Measurements from ENCODE around the gene HLA-DQA1.
"Not testable (repeated sequence)": the region's sequence is repeated elsewhere in the genome, so short reads cannot be mapped to it uniquely, and the experiment has no call there.

The HLA-DQA1 gene

GRCh38 chr6:32637219-32637880 lies at the start of gene HLA-DQA1:
Gene HLA-DQA1 (plus strand): TSS chr6:32637406. CDS start chr6:32637459, 53 bp downstream.
- DNase-seq = no peak

GRCh38 chr6:32588156-32588555 lies 49.0 kb upstream of the HLA-DQA1 start:
- DNase-seq = no peak

GRCh38 chr6:32589596-32590449 lies 47.4 kb upstream of the HLA-DQA1 start, which contains the start of gene HLA-DRB1:
Gene HLA-DRB1 (minus strand): TSS chr6:32589848. CDS start chr6:32589742, 106 bp downstream.
- no peak for DNase-seq

- DNase-seq = not testable (repeated sequence)
Observed at GRCh38 chr6:32590713-32591112, 46.5 kb upstream of the HLA-DQA1 start.

DNA sequence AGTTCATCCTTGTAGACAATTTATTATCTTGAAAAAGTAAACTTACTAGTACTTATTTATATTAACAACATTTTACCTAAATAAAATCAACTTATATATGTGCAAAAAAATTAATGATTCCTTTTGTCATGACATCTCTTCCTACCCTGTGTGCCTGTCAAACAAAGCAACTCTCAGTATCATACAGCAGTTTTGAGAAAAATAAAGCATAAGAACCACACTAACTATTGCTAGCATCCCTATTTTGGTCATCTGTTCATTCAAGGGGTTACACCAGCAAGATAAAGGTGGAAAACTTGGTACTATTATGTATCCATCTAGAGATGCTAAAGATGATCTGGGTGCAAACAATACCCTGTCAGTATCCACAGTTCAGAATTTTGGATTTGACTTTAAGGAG lies 40.2 kb upstream of the HLA-DQA1 start:
- DNase-seq = no peak

DNA sequence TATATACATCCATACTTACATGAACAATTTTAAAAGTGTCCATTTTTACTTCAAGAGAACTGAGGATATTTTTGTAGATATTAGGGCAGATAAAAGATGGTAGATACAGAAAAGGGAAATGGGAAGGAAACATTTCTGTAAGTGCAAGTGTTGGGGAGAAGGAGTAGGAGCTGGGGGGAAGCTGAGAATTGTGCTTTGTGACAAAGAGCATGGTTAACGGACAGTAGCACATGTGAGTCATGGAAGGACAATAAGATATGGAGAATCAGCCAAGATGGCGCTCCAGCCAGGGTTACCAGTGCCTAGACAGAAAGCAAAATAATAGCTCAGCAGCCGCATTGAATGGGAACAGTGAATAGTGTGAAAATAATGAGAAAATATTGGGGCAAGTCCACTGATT lies 34.8 kb upstream of the HLA-DQA1 start:
- no peak for DNase-seq

DNA sequence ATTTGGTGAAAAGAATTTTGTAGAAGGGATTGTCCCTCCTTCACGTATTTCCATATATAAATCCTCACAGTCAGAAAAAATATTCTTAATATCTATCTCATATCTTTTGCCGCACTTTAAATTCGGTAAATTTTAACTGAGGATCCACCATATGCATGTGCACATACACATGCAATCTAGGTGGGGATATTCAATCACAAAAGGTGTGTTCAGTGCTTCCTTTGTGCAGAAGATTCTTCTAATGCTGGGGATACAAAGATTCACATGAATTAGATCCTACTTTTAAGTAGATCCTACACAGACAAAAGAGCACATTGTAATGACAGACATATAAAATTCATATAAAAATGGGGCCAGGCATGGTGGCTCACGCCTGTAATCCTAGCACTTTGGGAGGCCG lies 34.0 kb upstream of the HLA-DQA1 start:
- no peak for DNase-seq

GRCh38 chr6:32603888-32604287 lies 33.3 kb upstream of the HLA-DQA1 start:
- DNase-seq = no peak

DNA sequence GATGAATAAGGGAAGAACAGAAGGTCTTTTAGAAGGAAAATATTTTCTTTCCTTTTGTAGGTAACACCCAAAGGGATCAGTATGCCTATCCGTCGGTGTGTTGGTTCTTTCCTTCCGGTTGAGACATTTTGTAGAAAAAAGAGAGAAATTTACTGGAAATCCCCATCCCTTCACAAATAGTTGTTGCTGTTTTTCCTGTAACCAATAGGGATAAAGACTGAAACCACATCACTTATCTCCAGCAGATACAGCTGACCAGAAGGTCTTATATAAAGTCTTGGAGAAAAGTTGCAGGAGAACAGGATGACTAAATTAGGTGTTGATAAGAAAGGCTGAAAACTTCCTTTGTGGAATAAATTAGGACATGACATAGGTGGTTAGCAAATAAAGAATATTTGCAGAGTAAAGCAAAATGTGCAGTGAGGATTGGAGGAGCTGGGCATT lies 32.8 kb upstream of the HLA-DQA1 start:
- no peak for DNase-seq

- no peak for DNase-seq
Observed at GRCh38 chr6:32607263-32607987, 29.8 kb upstream of the HLA-DQA1 start.

- no peak for DNase-seq
Observed at GRCh38 chr6:32607988-32608298, 29.3 kb upstream of the HLA-DQA1 start.

GRCh38 chr6:32608362-32608761 lies 28.8 kb upstream of the HLA-DQA1 start:
- DNase-seq = no peak

GRCh38 chr6:32609391-32609730 lies 27.8 kb upstream of the HLA-DQA1 start:
- DNase-seq = no peak

DNA sequence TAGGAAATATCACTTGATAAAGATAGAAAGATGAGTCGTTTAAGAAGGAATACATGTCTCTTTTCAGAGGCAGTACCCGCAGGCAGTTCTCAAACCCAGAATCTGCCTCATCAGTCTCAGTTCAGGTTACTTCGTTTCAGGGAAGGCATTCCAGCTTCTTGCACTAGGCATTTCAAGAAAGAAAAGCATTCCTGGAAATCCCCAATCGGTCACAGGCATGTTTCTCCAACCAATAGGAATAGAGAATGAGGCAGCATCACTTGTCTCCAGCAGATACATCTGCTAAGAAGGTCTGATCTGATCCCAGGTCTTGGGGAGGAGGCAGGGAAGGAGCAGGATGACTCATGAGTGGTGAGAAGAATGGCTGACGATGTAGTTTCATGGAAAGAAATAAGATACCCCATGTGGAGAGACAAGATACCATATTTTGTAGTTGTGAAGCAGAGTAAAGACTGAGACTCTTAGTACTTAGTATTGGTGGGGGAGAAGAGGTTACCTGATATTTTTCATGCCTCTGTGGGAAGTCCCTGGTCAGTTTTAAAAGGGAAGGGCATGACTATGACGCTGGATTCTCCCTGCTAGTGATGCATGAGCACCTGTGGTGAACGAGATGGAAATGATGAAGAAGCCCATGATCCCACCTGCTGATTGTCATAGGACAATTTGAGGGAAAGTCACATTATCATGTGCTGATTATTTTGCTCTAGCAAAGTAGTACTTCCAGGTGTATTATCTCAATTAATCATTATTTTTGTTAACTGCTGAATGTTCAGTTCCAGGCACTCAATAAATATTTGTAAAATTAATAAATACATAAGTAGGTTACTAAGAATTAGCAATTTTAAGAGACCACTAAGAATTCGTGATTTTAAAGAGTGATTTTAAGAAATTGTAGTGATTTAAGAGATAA lies 27.2 kb upstream of the HLA-DQA1 start:
- no peak for DNase-seq

DNA sequence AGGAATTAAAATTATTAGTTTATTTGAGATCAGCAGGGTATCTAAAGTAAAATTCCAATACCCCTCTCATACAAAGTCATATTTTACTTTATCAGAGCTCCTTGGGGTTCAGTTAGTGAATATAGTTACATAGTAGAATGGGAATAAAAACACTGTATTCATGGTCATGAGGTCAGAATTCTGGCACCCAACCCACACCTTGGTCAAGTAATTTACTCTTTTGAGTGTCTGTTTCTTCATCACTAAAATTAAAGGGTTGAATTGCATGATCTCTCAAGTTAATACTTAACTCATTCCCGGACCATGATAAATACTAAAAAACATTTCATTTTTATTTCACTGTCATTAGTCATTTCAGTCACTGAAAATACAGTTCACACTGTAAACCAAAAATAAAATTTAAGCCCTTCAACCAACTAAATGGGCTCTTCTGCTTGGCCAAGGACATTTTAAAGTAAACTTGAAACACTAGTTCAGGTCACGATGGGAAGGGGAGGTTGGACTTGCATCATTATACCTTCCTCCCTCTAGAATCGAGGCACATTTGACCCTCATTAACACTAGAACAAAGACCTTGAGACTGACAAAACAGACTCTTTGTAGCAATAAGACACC lies 26.4 kb upstream of the HLA-DQA1 start:
- DNase-seq = no peak

- DNase-seq = no peak
Observed at GRCh38 chr6:32613475-32613874, 23.7 kb upstream of the HLA-DQA1 start.

DNA sequence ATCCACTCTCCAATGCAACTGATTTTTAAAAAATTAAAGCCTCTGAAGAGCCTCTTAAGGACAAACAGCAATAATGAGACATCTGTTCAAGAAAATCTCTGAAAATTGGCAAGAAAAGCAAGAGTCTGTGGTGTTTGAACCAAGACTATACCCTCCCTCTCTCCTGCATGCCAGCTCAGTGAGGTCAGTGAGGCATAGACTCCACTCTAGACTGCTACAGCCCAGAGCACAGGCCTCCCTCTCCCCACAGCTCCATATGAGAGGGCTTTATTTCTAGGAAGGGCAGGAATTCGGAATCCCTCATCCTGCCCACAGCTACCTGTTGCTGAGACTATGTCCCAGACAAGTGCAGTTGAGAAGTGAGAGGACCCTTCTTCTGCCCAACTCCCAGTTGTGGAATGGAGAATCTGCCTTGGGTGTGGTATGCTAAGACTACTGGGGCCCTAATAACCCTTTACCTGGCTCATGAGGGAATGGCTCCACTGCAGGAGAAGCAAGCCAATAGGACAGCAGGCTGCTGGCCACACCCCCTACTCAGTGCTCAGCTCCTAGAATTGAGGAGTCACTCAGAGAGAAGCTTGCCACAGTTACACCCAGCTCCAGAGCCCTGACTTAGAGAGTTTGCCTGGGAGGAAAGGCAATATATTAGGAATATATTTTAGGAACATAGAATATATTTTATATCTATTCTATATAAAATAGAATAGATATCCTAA lies 22.7 kb upstream of the HLA-DQA1 start:
- no peak for DNase-seq

GRCh38 chr6:32615885-32616532 lies 21.2 kb upstream of the HLA-DQA1 start:
- DNase-seq = no peak

- no peak for DNase-seq
Observed at GRCh38 chr6:32617751-32618150, 19.5 kb upstream of the HLA-DQA1 start.

GRCh38 chr6:32621372-32621771 lies 15.8 kb upstream of the HLA-DQA1 start:
- DNase-seq = no peak
